HG03039 (cell line): Measurements from ENCODE around the gene CBLC.

ENCODE experiments used
- ATAC-seq: cut with Tn5 transposase; IDR thresholded peaks from one replicate; pipeline ENCODE4 v1.9.1; 2021; ENCODE audit warnings: mild to moderate bottlenecking, moderate library complexity; ENCODE audit not compliant: unreplicated experiment

CBLC gene

GRCh38 chr19:44746616-44746945 is 31.1 kb upstream of the CBLC start:
- ATAC-seq = no peak

- ATAC-seq = no peak
Observed at GRCh38 chr19:44746946-44747738, 30.5 kb upstream of the CBLC start.

- ATAC-seq = no peak
Observed at GRCh38 chr19:44747739-44748425, 29.8 kb upstream of the CBLC start.

GRCh38 chr19:44748426-44749254 is 29.1 kb upstream of the CBLC start, which contains the start of gene BCL3:
Gene BCL3 (plus strand): TSS chr19:44748708. CDS start chr19:44748791, 83 bp downstream.
- peak; percentile 27 for ATAC-seq

GRCh38 chr19:44749292-44749691 is 28.4 kb upstream of the CBLC start:
- no peak for ATAC-seq

GRCh38 chr19:44749994-44750393 is 27.7 kb upstream of the CBLC start:
- ATAC-seq = no peak

- no peak for ATAC-seq
Observed at GRCh38 chr19:44752123-44752815, 25.4 kb upstream of the CBLC start.

- ATAC-seq = peak; percentile 47
Observed at GRCh38 chr19:44752816-44753625, 24.7 kb upstream of the CBLC start.

- no peak for ATAC-seq
Observed at GRCh38 chr19:44753626-44753931, 24.1 kb upstream of the CBLC start.

GRCh38 chr19:44753932-44754749 is 23.5 kb upstream of the CBLC start:
- ATAC-seq = no peak

- ATAC-seq = no peak
Observed at GRCh38 chr19:44754750-44755080, 23.0 kb upstream of the CBLC start.

- no peak for ATAC-seq
Observed at GRCh38 chr19:44755219-44755618, 22.5 kb upstream of the CBLC start.

- no peak for ATAC-seq
Observed at GRCh38 chr19:44756089-44756562, 21.6 kb upstream of the CBLC start.

- ATAC-seq = no peak
Observed at GRCh38 chr19:44757057-44757734, 20.5 kb upstream of the CBLC start.

GRCh38 chr19:44757735-44758505 is 19.8 kb upstream of the CBLC start:
- ATAC-seq = no peak

- ATAC-seq = no peak
Observed at GRCh38 chr19:44758596-44758995, 19.1 kb upstream of the CBLC start.

GRCh38 chr19:44759083-44759804 is 18.4 kb upstream of the CBLC start:
- no peak for ATAC-seq
